GOT3 (cell line): Measurements from ENCODE around the gene OTUD3.
"Not testable (repeated sequence)": the region's sequence is repeated elsewhere in the genome, so short reads cannot be mapped to it uniquely, and the experiment has no call there.

Experiments used
- DNase-seq: peaks from one replicate; lab custom pipeline; 2025; ENCODE audit warnings: mixed read lengths; lab: John Stamatoyannopoulos, UW

OTUD3 gene, protein sequence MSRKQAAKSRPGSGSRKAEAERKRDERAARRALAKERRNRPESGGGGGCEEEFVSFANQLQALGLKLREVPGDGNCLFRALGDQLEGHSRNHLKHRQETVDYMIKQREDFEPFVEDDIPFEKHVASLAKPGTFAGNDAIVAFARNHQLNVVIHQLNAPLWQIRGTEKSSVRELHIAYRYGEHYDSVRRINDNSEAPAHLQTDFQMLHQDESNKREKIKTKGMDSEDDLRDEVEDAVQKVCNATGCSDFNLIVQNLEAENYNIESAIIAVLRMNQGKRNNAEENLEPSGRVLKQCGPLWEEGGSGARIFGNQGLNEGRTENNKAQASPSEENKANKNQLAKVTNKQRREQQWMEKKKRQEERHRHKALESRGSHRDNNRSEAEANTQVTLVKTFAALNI

DNA sequence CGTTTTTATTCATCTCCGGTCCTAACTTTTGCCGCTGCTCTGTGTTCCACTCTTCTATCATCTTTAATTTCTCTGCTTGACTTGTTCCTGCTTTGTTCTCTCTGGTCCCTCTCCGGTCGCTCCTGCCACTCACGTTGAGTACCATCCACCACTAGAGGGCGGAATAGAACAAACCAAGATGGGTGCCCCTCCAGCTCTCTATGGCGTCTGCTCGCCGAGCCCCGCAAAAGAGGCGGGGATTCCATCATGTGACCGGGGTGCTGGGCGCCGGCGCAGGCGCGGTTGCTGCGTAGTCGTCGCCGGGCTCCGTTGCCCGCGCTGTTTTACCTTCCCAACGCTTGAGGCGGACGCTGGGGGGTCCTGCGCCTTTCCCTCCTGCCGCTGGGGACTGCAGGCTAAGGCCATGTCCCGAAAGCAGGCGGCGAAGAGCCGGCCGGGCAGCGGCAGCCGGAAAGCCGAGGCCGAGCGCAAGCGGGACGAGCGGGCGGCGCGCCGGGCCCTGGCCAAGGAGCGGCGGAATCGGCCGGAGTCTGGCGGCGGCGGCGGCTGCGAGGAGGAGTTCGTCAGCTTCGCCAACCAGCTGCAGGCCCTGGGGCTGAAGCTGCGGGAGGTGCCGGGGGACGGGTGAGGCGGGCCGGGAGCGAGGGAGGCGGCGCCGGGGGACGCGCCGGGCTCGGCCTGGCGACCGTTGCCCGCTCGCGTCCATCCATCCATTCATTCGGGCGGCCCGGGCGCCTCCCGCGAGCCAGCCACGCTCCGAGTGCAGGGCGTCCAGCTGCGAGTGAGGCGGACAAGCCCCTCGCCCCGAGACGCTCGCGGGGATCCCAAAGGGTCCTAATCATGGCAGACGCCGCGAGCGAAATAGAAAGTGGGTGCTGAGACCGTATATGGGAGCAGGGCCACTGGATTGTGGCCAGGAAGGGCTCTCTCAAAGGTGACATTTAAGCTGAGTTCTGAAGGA is at the start of gene OTUD3:
Gene OTUD3 (plus strand): TSS at position 285 of the 961 bp plus-strand sequence. CDS start 119 bp downstream, at position 404.
- DNase-seq = peak; percentile 78

DNA sequence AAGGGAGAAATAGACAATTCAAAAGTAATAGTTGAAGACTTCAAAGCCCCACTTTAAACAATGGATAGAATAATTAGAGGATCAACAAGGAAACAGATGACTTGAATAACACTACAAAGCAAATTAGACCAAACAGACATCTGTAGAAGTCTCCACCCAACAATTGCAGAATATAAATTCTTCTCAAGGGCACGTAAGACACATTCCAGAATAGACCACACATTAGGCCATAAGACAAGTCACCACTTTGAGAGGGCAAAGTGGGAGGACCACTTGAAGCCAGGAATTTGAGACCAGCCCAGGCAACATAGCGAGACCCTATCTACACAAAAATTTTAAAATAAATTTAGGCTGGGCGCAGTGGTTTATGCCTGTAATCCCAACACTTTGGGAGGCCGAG is 46.6 kb upstream of the OTUD3 start:
- DNase-seq = no peak

DNA sequence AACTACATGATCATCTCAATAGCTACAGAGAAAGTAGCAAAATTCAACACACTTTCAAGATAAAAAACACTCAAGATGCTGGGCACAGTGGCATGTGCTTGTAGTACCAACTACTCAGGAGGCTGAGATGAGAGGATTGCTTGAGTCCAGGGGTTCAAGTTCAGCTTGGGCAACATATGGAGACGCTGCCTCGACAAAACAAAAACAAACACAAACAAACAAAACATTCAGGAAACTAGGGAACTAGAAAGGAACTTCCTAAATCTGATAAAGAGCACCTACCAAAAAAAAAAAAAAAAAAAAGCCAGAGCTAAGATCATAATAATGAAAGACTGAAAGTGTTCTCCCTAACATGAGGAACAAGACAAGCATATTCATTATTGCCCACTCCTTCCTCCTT is 44.3 kb upstream of the OTUD3 start:
- no peak for DNase-seq

DNA sequence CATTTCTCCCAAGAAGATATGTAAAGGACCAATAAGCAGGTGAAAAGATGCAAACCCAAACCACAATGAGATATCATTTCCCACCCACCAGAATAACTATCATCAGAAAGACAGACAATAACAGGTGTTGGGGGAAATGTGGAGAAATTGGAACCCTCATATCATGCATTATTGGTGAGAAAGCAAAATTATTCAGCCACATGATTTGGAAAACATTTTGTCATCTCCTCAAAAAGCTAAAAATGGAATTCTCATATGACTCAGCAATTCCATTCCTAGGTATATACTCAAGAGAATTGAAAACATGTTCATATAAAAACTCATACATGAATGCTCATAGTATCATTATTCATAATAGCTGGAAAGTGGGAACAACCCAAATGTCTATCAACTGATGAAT is 42.0 kb upstream of the OTUD3 start:
- DNase-seq = no peak

DNA sequence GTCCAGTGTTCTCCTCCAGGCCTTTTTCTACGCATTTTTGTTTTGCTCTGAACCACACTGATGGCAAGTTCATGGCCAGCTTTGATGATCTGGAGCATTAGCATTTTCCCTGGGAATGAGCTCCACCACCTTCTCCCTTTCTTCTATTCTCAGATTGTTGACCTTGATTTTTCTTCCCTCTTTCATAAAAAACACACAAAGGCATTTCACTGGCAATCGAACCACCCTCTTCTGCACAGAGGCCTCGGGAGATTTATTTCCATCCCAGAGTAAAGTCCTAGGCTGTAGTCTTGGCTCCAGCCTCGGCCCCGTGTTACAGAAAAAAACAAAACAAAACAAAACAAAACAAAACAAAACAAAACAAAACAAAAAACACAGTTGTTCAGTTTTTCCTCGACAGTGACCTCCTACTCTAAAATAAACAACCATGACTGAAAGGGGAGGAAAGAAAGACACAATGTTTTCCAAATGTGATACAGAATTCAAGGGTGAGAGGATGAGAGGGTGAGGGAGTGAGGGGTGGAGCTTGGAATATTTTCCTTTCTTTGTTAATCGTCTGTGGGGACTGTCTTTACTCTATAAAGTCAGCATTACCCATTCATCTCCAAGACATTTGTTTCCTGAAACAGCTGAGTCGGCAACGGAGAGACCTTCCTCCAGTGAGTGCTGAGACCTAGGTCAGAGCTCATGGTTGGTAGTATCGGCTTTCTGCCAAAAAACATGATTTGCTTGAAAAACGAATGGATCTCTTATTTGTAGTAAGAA is 37.3 kb upstream of the OTUD3 start:
- no peak for DNase-seq

DNA sequence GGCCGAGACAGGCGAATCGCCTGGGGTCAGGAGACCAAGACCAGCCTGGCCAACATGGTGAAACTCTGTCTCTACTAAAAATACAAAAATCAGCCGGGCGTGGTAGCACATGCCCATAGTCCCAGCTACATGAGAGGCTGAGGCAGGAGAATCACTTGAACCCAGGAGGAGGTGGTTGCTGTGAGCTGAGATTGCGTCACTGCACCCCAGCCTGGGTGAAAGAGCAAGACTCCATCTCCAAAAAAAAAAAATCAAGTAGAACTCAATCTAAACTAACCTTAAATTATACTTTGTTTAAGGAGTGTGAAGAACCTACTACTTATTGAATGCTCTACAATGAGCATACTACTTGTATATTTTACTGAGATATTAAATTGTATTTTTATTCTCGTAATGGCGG is 36.6 kb upstream of the OTUD3 start:
- DNase-seq = no peak

DNA sequence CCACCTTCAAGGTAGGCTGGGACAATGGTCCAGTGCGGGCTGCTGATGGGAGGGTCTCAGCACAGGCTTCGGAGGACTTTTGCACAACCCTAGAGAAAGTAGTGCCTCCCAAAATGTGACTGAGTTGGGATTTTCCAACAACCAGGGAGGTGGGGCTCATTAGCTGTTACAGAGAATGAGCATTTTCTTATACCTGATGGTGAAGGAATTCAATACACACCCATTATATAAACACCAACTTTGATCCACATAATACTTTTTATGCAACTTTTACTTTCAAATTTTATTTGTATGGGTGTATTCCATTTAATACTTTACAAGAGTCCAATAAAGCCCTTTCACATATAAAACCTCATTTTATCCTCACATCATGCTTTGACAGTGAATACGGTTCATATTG is 35.9 kb upstream of the OTUD3 start:
- DNase-seq = no peak

DNA sequence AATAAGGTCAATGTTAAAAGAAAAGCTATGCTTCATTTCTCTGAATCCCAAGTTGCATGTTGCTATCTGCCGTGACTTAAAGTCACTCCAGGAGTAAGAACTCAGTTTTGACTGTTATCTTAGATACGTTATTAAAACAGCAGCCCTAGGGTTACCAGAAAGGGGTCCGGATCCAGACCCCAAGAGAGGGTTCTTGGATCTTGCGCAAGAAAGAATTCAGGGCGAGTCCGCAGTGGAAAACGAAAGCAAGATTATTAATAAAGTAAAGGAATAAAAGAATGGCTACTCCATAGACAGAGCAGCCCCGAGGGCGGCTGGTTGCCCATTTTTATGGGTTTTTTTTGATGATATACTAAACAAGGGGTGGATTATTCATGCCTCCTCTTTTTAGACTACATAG is 34.9 kb upstream of the OTUD3 start:
- DNase-seq = not testable (repeated sequence)

DNA sequence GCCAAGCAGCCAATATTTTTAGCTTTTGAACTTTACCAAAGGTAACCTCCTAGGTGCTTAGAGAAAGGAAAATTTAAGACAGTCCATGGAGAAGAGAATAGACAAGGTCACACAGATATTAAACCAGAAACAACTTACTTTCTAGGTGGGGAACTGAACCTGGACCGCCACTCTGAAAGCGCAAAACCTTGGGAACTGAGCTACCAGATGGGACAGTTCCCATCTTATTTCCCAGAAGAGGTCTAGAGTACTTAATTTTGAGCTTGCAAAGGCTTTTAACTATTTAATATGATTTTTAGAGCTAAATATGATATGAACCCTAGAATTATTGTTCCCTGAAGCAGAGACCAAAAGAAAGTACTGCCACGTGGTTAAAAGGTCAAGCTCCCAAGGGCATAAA is 32.9 kb upstream of the OTUD3 start:
- DNase-seq = not testable (repeated sequence)

DNA sequence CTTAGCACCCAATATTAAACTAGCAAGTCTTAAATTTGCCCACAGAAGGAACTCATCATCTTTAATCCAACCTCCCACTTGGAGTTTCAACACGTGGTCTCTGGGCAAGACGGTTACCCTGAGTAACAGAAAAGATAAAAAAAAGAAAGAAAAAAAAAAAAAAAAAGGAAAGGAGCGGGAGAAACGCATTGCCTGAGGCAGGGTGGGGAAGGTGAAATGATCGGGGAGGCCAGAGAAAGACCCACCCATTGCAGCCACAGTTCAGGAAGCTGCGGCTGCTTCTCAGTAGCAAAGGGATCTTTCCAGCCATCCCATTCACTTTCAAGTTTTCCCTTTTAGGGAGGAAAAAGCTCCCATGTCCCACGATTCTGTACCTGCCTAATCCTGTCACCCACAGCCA is 32.0 kb upstream of the OTUD3 start:
- no peak for DNase-seq

DNA sequence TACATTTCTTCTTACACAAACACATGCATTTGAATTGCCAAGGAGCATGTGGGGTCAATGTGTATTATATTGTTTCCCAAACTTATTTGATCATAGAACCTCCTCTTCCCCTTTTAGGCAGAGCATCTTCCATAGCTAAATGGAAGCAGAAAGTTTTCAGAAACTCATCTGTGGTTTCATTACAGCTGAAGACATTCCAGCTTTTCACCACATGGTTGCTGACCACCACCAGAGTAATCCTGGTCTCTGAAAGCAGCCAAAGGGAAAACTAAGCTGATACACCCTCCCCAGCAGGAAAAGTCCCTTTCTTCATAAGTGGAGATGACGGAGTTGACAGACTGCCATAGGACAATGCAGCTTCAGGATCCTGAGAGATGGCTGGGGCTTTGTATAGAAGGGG is 30.2 kb upstream of the OTUD3 start:
- no peak for DNase-seq

DNA sequence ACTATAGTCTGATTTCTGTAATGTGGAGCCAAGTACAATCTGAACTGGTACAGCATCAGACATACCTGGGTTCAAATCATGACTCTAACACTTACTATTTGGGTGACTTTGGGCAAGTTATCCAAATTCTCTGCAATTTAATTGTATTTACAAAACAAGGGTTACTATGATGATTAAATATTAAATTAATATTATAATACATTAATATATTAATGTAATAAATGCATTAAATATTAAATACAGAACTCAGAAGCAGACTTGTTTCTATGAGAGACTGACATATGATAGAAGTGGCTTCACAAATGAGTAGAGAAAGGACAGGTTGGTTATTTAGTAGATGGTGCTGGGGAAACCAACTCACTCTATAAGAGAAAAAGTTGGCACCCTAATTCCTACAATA is 27.3 kb upstream of the OTUD3 start:
- DNase-seq = no peak

DNA sequence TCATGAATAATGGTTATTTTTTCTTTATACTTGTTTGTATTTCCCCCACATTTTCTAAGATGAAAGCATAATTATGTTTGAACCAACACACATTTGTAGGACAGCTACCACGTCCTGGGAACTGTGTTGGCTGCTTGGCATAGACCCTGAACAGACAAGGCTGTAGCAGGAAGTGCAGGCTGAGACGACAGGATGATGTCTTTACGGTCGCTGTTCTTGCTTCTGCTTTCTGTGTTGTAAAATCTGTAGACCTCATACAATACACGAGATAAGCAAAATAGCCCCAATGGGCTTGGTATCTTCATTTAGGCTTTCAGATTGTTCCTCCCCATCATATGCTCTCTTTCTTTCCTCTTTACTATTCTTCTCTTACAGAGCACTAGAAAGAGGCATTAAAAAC is 23.3 kb upstream of the OTUD3 start:
- DNase-seq = no peak

DNA sequence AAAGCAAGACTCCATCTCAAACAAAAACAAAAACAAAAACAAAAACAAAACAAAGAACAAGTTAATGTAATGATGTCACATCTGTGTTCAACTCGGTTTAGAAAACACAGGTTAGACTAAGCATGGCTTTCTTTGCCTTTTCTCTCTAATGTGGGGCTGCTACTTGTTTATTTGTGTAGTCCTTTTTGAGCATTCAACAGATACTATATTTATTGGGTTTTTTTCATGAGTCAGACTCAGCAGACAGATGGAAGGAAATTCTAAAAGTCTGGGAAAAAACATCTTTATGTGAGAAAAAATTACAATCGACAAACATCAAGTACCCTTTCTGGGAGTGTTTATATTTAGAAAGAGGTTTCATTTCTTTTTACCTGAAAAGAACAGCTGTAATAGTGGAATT is 22.3 kb upstream of the OTUD3 start:
- DNase-seq = no peak

DNA sequence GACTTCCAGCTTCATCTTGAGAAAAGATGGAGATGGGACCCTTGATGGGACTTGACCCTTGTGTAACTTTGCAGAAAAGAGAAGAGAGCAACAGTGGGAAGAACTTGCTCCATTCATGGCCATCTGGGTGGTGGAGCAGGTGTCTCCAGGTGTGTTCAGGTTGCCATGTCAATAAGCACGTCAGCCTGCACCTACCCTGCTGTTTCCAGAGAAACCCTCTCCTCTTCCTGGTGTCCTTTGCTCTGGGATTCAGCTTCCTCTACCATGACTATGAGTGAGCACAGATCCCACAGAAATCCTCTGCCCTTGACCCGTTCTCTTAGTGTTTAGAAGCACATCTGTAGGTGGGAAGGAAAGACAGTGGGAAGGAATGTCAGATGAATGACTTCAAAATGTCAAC is 21.8 kb upstream of the OTUD3 start:
- no peak for DNase-seq

DNA sequence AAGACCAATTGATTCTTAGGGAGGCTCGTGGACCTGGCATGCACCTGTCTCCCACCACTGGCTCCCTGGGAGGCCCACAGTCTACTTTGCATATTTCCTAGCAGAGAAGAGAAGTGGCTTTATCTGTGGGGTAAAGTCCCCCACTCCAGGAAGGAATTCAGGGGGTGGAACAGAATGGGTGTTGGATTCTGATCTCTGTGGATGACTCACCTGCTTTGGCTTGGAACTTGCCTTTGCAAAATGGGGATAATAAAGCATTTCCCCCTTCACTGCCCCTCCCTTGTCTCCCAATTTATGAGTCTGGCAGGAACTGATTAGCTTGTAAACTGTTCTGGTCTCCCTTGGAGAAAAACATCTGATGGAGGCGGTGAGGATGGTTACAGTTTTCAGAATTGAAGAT is 21.2 kb upstream of the OTUD3 start:
- no peak for DNase-seq

DNA sequence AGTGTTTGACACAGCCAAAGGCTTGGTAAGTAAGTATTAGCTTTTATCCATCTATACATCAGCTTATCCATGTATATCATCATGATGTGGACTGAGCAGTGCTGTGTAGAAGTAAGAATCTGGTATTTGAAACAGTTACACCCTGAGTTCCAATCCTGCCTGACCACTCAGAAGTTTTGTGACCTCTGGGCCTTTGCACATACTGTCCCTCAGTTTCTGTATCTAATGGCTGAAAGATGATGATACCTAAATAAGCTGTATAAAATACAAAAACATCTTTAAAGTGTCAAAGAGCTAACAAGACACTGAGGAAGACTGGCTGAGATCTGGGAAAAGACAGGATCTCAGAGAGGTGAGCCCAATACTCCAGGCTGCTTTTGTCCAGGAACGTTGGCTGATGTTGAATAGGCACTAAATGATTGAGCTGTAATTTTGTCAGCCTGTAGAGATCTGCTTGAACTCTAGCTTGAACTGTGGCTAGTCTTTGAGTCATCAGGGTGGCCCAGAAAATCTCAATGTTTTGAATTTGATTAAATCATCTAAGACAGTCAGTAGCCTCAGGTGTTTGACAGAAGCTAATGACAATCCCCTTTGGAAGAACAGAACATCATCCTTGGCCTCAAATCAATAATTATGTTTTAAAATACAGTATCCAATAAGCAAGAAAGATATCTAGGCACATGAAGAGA is 20.2 kb upstream of the OTUD3 start:
- DNase-seq = no peak

DNA sequence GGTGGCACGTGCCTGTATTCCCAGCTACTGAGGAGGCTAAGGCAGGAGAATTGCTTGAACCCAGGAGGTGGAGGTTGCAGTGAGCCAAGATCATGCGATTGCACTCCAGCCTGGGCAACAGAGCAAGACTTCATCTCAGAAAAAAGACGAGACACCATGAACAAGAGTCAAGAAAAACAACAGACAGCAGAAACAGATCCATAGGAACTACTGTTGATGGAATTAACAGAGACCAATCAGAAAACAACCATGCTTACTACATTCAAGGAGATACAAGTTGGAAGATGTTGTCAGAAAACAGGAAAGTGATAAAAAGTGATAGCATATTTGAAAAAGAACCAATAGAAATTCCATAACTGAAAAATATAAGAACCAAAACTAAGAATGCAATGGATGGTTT is 19.3 kb upstream of the OTUD3 start:
- DNase-seq = no peak

DNA sequence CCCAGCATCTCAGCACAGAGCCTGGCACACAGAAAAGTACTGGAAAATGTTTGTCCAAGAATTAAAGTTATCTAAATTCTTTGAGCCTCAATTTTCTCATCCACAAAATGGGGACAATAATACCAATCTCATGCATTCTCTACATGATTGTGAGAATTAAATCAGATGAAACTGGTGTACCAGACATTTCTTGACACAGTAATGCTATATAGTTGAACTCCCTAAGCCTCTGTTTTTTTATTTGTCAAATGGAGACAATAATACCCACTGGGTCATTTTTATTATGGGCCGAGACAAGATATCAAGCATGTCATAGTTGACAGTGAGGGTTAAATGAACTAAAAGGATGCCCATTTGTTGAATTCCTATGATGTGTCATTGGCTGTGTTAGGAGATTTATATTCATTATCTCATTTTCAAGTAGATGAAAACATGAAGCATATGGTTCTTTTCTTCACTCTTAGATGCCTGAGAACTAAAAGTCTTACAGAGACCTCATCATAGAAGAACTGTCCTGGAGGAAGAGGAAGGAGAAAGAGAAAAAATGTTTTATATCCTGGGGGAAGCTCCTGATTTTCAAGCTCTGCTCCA is 17.5 kb upstream of the OTUD3 start:
- DNase-seq = no peak

DNA sequence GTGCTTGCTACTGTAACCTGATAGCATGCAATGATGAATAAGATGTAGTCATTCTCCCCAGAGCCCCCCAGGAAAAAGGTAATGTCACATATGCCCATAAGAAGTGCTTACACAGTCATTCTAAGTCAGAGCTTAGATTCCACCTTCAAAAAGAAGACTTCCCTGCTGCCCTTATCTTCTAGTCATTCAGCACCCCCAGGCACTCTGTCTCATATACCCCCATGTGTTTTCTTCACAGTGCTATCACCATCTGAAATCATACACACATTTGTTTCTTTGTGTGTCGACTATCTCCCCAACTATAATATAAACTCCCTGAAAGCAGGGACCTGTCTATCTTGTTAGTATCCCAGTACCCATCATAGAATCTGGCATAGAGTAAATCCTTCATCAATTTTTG is 16.2 kb upstream of the OTUD3 start:
- DNase-seq = no peak

DNA sequence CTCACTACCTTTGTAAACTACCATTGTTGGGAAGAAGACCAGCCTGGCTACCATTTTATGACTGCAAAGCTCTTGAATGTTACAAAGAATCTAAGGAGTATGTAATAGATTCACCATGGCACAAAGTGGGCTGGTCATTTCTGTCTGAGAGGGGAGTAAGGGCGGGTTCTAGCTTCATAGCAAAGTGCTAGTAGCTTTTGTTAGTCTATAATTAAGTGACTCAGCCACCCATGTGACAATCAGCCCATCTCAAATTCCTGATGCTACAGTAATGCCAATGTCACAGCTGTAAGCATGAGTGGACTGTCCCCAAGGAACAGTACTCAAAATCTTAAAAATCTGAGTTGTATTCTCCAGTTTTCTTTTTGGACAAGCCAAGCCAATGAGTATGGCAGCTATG is 15.4 kb upstream of the OTUD3 start:
- no peak for DNase-seq
